CD4-positive, alpha-beta T cell treated with Interferon alpha-2 for 1 hour (primary cell): ENCODE results near the gene WWC1.
"Not testable (repeated sequence)": the region's sequence is repeated elsewhere in the genome, so short reads cannot be mapped to it uniquely, and the experiment has no call there.

ENCODE experiments used
- DNase-seq, 2 donors: peaks; one replicate each; pipeline ENCODE4 v3.0.0-alpha.2; 2020 to 2022

Gene WWC1

DNA sequence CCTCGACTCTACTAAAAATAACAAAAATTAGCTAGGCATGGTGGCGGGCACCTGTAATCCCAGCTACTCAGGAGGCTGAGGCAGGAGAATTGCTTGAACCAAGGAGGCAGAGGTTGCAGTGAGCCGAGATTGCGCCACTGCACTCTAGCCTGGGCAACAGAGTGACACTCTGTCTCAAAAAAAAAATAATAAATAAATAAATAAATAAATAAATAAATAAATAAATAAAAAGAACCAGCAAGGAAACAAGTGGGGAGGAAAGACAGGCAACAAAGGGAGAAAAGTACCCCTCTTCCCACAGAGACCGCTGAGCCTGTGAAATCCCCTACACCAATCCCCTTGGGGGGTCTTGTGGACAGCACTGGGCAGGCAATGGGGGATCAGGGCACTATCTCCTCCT, 4.6 kb upstream of the WWC1 start:
- not testable (repeated sequence) for DNase-seq

DNA sequence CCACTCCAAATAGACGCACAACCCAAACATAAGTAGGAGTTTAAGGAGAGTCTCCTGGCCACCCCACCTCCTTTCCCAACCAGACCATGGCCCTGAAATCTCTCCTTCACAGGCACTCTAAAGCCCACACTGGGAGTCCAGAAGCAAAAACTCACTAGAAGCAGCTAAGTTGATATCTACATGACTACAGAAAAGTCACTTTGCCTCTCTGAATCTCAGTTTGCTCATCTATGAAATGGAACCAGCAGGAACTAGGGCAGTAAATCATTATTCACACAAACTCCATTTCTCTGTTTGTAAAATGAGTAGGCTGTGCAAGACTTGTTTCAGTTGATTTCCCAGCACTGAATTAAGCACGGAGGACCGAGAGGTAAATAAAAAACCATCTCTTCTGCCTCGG, 4.1 kb upstream of the WWC1 start:
- no peak for DNase-seq

DNA sequence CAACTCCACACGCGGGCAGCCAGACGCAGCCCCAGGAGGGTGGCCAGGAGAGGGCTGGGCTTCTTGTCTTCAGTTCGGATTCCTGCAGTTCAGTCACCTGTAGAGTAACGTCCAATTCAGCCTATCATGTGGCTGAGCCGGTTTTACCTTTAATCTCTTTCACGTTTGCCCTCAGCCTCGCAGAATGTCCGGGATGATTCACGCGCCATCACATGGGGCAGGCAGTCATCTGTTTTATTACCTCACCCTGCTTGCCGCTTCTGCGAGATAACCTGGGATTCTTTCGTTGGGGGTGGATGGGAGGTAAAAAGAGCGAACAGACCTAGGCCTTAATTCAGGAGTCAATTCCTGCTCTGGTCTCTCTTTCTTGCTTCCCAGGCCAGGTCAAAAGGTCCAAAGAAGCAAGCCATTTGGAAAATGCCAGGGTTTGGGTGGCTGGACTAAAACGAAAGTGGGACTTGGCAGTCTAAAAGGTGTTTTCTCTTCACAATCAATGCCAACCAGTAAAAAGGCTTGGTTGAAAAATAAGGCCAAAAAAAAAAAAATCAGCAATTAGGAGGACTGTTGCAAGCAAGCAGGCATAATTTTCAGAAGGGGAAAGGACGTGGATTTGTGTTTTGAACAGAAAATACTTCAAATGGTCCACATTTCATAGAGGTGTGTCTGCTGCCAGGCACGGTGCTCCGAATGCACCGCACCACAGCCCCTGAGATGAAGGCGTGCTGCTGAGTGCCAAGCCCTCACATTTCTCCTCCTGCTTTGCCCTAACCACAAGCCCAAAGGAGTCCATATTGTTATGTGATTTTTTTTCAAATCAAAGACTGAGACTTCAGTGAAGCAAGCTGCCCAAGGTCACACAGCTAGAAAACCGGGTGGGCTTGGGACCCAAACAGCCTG, 2.8 kb upstream of the WWC1 start:
- no peak for DNase-seq

DNA sequence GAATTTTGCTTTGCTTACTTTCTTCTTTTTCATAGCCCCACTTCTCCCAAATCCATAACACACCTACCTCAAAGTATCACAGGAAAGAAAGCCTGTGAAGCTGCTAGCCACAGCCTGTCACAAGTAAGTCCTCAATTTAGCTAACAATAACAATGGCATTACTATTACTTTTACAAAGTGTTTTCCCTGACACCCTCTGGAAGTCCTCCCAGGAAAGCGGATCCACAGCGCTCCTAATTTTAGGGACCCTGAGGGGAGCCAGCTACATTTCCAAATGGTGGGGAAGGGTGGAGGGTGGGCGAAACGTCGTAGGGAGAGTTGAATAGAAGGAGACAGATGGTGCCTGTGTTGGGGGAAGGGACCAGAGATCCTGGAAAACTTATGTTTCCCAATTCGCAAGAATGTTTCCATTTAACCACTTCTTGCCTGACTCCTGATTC, 523 bp upstream of the WWC1 start:
- DNase-seq: no peak

DNA sequence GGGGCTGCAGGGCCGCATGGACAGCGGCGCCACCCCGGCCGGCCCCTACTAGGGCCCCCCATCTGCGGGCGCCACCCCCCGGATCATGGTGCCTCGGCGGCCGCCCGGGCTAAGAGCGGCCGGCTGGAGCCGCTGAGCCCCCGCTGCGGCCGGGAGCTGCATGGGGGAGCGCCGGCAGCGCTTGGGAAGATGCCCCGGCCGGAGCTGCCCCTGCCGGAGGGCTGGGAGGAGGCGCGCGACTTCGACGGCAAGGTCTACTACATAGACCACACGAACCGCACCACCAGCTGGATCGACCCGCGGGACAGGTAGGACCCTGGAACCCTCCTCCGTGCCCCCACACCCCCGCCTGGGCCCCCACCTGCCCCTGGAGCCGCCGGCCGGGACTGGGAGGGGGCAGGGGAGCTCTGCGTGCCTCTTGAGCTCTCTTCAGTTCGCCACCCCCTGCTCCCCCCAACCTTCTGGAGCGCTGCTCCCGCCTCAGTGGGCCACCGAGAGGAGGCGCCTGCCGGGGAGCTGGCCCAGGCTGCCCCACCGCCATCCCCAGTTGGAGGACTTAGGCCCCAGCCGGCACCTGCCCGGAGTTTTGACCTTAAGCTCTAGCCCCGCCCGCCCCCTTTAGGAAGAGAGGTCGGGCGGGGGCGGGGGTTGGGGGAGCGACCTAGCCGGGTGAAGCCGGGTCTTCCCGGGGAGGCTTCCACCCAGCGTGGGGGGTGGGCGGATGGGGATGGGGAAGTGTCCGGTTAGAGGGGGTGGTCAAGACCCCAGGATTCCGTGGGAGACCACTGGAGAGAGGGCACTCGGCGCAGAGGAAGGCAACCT, 730 bp downstream of the WWC1 start:
- no peak for DNase-seq

DNA sequence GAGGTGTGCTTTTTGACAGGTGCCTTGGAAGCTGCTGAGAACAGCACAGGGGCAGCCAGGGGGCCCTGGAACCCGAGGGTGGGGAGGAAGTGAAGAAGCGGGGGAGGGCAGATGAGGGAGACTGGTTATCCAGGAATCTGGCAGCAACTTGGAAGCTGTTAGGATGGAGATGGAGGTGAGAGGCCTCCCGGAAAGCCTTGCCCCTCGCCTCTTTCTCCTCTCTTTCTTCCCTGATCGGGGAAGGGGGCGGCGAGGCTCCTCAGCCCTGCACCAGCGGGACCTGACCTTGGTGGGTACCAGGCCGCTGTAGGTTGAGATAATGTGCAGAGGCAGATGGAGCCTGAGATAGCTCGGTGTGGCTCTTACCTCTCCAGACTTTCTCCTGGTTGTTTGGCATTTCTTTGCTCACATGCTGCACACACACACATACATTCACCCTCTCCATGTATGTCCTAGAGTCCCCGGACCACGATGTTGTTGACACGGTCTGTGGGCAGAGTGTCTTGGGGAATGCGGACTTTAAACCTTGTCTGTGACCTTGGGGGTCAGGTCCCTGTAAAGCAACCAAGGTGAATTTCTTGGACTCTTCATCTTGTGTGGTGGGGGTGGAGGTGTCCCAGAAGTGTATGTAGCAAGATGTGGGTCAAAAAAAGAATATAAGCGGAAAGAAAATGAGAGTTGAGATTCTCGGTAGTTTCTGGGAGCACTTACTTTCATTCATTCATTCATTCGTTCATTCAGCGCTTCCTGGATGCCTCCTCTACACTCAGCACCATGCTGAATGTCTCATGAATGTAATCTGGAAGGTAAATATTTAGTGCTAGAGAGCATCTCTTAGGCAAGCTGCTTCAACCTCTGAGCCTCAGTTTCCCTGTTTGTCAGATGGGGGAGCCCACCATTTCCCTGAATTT, 1.6 kb downstream of the WWC1 start:
- DNase-seq: no peak

DNA sequence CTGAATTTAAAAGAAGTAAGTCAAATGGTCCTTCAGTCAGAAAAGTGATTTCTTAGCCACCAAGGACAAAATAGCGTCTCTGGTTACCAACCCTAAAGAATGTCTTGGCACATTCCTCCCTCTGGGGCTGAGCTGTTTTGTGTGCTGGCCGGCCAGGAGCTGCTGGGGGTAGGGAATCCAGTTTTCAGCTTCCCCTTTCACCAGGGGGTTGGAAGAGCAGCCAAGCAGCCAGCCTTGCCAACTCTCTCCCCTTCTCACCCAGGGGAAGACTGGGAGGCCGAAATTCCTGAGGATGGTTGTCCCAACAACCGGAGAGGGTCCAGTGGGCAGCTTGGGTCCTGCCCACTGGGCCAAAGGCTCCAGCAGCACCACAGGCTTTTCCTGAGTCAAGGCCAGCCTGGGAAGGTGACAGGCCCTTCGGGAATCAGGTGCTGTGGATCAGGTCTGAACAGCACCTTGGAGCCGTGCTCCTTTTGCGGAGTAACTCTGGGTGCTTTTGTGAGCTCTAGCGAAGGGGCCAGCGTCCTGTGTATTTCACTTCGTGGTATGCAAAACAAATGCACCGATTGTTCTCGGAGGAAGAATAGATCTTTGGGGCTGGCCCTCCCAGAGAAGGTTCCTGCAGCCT, 4.2 kb downstream of the WWC1 start:
- no peak for DNase-seq

DNA sequence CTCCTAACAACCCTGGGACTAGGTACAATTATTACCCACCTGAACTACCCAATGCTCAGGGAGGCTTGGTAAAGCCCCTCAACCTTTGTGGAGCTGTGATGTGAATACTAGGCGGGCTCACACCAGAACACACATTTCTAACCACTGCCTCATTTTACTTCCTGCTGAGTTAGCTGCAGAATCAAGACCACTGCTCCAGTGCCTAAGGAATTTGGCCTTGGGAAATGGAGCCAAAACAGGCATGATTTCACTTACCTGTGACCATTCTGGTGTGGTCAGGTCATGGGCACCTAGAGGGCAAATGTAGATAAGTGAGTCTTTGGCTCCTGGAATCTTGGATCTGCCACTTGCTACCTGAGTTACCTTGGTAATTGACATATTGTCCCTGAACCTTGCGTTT, 5.2 kb downstream of the WWC1 start:
- no peak for DNase-seq

DNA sequence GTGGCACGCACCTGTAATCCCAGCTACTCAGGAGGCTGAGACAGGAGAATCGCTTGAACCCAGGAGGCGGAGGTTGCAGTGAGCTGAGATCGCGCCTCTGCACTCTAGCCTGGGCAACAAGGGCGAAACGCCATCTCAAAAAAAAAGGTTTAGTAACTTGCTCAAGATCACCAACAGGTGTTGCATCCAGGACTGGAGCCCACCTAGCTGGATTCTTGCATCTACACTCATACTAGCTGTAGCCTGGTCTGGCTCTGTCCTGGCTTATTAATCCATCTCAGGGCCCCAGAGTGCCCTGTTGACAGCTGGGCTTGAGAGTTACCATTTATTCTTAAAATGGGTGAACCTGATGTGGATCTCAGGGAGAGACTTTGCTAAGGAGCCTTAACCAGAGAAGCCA, 7.5 kb downstream of the WWC1 start:
- DNase-seq: no peak

DNA sequence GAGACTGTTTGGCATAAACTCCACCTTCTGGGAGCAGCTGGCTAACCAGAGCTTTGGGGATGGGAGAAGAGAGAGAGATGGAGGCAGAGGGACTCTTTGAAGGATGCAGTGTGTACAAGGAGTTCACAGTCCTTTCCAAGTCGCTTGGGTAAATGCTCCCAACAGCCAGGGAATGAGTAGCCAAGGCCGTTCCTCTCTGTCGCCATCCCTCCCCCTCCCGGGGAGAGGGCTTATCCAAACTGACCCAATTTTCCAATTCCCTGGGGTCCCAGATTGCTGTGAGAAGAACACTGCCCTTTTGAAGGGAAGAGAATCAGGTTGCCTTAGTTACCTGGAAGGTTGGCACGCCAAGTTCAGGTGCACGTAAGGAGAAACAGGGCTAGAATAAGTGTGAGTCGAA, 7.9 kb downstream of the WWC1 start:
- DNase-seq: no peak

DNA sequence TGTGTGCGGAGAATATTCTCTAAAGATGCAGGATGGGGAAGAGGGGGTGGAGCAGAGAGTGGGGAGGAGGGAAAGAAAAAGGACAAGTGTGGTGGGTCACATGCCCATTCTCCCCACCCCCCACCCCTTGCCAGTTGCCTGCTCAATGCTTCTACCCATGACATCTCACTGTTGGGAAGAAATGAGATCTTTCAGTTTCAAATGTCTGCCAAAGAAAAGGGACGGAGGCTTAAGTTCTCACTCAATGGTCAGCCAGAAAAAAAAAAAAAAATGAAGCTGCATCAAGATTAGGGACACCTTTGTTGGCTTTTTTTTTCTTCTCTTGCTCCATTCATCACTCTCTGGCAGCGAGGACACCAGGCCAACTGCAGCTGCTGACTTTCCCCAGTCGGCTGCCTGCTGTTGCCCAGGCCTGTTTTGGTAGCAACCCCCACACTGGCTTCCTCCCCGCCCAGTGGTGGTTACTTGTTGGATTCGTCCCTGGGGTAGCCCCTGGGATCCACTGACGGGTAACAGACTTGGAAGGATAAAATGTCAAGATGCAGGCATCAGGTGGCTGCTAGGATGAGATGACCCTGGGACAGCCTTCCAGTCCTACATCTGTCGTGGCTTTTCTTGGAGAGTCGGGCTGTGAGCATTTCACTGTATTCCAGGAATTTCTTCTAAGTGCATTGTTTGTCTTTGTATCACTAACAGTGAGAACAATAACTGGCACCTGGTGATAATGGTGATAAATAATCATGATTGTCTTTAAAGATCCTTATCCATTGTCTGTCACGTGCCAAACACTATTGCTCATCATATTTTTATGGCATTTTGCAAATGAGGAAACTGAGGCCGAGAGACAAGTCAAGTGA, 9.1 kb downstream of the WWC1 start:
- no peak for DNase-seq

DNA sequence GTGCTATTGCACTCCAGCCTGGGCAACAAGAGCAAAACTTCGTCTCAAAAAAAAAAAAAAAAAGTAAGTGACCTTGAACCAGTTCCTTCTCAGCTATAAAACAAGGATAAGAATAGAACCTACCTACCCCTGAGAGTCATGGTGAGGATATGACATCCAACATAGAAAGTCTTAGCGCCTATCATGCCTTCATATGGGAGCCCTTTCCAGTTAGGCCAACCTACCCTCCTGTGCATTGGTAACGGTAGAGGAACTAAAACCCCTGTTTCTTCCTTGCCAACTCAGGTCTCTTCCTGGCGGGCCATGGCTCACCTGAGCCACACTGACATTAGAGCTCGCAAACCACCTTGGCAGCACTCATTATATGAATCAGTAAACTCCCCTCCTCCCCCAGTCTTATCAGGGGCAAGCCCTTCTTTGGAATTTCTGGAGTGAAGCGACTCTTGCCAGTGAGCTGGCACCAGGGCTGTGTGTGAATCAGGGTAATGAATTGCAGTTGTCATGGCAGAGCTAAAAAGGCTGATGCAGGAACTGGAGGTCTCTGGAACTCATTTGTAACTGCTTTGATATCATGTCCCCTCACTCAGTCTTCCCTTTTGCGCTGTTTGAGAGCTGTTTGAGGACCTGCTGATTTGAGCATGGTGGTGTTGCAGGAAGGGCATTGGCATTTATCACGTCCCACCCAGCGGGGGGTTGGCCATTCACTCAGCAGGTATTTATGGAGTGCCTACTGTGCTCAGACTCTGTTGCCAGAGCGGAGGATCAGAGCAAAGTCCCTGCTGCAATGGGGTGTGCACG, 10.3 kb downstream of the WWC1 start:
- no peak for DNase-seq

DNA sequence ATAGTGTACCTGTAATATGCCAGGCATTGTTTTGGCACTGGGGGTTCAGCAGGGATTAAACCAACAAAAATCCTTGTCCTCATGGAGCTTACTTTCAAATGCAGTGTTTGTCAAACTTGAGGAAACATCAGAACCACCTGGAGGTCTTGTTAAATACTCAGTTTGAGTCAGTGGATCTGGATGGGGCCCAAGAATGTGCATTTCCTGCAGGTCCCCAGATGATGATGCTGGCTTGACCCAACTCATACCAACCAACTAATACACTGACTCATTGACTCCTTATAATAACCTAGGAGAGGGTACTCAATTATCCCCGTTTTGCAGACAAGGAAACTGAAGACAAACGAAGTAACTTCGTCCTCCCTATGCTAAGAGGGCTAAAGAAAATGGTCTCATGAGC, 11.3 kb downstream of the WWC1 start:
- DNase-seq: no peak

DNA sequence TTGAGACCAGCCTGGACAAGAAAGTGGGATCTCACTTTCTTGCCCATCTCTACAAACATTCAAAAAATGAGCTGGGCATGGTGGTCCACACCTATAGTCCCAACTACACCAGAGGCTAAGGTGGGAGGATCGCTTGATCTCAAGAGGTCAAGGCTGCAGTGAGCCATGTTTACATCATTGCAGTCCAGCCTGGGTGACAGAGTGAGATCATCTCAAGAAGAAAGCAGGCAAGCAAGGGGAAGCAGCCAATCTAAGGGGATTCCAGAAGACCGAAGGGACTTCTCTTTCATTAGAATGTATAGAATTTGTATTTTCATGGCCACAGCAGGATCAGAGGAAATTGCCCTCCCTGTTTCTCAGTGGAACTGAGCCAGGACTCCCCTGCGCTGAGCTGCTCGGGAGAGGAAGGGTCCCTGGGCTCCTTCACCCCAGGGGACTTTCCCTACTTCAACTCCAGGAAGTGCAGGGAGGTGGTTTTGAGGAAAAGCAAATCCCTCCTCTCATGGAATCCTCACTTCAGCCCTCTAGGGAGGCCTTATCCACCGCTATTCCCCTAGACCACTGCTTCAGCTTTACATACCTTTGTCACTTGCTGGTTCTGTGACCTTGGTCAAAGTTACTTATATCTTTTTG, 12.1 kb downstream of the WWC1 start:
- no peak for DNase-seq

DNA sequence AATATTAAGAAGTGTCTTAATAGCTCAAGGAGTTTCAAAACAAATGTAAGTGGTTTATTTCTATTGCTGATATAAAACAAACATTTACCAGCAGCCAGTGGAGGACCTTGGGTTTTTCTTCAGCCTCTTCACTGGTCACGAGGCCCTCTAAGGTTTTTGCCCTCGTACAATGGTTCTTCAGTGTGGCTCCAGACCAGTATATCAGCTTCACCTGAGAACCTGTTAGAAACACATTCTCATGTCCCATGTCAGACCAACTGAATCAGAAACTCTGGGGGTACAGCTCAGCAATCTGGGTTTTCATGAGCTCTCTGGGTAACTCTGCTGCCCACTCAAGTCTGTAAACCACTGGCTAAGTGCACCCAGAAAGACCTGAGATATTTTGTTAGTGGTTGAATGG, 12.9 kb downstream of the WWC1 start:
- no peak for DNase-seq

DNA sequence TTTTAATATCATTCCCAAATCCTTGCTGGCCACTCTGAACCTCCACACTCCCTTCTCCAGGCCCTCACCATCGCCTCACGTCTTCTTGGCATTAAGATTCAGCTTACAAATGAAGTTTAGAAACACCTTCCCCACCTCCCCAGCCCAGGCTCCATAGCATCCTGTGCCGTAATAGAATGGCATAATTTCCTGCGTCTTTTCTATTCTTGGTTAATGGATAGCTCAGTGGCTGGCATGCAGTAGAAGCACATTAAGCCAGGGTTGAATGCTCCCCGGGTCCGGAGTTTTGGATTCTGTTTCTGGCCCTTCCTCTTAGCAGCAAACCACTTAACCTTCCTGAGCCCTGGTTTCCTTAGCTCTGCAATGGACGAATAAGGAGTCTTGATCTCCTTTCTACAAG, 13.8 kb downstream of the WWC1 start:
- DNase-seq: no peak

DNA sequence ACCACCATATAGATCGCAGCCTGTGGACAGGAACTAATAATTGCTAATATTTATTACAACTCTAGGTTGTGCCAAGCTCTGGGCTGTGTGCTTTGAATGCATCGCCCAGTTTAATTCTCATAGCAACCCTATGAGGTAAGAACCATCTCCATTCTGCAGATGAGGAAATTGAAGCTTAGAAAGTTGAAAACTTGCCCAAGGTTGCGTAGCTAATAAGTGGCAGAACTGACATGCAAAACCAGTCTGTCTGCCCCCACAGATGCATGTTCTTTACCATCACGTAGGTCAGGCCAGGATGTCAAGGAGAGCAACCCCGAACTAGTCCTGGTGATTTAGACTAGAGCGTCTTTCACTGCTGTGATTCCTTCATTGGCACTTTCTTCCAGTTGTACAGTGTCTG, 15.6 kb downstream of the WWC1 start:
- no peak for DNase-seq

DNA sequence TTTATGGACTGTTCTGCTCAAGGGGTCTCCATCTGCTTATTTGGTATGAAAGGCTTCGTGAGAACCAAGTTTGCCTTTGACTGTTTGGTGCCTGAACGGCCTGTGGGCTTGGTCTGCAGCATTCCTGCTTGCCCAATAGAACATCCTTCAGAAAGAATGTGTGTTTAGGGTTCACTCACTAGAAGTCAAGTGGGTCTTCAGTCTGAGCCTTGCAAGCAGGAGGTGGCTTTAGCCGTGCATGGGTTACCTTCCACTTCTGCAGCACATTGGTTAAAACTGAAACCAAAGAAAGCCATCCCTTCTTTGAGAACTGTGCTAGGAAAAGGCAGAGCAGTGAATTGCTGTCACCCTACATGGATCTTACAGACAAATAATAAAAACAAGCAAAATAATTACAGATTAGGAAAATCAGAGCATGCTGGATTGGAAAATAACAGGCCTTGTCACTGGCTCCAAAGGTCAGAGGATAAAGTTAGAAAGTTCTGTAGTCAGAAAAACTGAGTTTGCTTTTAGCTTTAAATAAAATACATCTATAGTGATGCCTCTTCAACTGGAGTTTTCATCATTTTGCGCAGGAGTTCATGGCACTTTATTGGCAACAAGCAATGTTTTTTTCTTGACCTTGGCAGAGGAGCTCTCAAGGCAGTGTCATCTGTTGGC, 16.6 kb downstream of the WWC1 start:
- DNase-seq: no peak

DNA sequence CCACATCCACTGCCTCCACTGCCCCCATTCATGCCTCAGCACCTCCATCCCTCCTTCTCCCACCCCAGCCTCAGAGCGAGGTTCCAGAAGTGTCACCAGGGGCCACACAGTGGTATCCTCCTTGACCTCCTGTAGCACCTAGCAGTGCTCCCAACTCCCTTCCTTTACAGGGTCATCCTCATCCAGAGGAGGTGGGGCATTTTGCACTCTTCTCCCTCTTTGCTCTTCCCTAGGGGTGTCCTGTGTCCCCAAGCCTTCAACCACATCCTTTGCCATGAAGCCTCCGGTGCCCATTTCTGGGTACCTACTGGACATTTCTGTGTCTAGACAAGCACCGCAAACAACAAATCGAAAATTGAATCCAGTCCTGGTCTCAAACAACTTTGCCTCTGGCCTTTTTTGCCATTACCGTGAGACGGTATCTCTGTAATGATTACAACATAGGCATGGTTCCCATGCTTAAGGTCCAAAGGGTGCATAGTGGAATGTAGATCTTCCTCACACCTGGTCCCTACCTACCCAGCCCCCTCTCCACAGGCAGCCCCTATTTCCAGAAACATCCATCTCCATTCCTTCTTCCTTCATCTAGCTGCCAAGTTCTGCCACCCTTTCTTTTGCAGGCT, 17.6 kb downstream of the WWC1 start:
- DNase-seq: no peak
